ENCODE measurements around the gene ANOS1.

DNA sequence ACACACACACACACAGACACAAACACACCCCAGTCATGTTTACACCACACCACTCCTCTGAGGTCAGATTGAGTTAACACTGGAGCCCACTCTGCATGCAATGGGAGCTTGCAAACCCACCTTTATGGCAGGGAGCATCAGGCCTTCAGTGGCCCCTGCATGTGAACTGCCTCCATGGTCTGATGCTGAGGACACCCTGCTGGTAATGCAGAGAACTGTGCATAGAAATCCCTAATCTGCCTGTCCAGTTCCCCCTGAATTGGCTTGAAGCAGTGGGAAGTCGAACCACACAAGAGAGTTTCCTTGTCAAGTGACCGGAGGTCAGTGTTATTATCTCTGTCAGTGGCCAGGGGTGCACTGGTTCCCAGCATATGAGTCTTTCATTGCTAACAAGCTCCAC lies 59.8 kb downstream of the ANOS1 start:
- TF ChIP-seq, protein P1, sequence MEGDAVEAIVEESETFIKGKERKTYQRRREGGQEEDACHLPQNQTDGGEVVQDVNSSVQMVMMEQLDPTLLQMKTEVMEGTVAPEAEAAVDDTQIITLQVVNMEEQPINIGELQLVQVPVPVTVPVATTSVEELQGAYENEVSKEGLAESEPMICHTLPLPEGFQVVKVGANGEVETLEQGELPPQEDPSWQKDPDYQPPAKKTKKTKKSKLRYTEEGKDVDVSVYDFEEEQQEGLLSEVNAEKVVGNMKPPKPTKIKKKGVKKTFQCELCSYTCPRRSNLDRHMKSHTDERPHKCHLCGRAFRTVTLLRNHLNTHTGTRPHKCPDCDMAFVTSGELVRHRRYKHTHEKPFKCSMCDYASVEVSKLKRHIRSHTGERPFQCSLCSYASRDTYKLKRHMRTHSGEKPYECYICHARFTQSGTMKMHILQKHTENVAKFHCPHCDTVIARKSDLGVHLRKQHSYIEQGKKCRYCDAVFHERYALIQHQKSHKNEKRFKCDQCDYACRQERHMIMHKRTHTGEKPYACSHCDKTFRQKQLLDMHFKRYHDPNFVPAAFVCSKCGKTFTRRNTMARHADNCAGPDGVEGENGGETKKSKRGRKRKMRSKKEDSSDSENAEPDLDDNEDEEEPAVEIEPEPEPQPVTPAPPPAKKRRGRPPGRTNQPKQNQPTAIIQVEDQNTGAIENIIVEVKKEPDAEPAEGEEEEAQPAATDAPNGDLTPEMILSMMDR (IDR thresholded peaks at IDR 0.05) = no peak
- TF ChIP-seq POLR2A (IDR thresholded peaks at IDR 0.05) = no peak
- no peak for TF ChIP-seq EP300 (IDR thresholded peaks at IDR 0.05)
